ENCODE results near the gene MBD3.

Gene MBD3

DNA sequence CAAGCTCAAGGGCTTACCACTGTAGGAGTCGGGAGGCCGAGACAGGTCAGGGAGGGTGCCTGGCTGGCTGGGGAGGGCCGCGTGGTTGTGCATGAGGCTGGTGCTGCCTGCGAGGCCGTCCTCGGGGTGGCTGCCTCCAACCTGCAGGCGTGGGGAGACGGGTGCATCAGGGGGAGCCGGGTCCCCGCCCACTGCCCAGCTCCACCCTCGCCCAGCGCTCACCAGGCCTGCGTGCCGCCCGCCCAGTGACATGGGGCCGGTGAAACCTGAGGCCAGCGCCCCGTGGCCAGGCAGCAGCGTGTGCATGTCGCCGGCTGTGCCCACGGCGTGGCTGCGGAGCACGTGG, 26.4 kb upstream of the MBD3 start:
- H3K4me1 ChIP-seq (ENCODE audit: control insufficient read depth, insufficient read depth, low read length), result no peaks in the 10 kb centered on the region
- H3K4me3 ChIP-seq (ENCODE audit: low read length in 2 of 2), result no peak overlapping the region
- H3K27ac ChIP-seq (ENCODE audit: low read length), result no peak overlapping the region
- peaks cover 3 to 25% of the 10 kb centered on the region in 2 donors for H3K36me3 ChIP-seq (ENCODE audit: control insufficient read depth in 2 of 2, insufficient read depth in 2 of 2, low read length in 2 of 2)
- no peaks in the 10 kb centered on the region for H3K27me3 ChIP-seq (ENCODE audit: control insufficient read depth in 1 of 2, insufficient read depth in 2 of 2, low read length in 2 of 2)
- no peak overlapping the region for H3K9ac ChIP-seq (ENCODE audit: low read length in 2 of 2)
- no peaks in the 10 kb centered on the region for H3K9me3 ChIP-seq (ENCODE audit: control insufficient read depth in 2 of 2, low read length in 2 of 2)

DNA sequence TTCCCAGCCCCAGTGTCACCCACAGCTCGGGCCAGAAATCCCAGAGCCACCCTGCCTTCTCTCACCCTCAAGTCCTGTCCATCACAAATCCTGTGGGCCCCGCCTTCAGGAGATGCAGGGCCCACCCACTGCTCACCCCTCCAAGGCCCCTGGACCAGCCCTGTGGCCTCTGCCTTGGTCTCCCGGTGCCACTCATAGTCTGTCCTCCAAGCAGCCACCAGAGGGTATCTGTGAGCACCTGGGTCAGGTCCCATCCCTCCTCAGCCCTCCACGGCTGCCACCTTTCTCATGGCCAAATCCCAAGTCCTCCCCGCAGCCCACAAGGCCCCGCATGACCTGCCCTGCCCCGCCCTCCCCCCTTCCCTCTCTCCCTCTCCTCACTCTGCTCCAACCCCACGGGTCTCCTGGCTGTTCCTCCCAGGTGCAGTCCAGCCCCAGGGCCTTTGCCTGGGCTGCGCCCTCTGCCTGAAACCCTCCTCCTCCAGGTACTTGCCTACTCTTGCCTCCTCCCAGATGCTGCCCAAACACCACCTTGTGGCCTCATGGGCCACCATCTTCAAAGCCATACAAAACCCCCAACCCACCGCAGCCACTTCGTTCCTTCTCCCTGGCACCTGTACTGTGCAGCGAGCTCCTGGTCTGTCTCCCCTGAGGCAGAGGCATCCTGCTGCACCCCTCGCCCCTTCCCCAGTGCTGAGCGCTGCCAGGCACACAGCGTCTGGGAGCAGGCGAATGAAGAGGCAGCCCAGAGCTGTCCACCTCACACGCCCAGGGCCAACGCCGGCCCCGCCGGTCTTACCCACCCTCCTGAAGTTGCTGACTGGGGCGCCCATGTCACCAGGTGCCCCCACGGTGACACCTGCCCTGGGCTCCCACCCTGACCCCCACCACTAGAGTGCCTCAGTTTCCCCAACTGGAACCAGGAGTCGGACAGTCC, 25.8 kb upstream of the MBD3 start:
- no peak overlapping the region for H3K4me3 ChIP-seq (ENCODE audit: low read length in 2 of 2)
- peaks cover 3 to 26% of the 10 kb centered on the region in 2 donors for H3K36me3 ChIP-seq (ENCODE audit: control insufficient read depth in 2 of 2, insufficient read depth in 2 of 2, low read length in 2 of 2)
- H3K27ac ChIP-seq (ENCODE audit: low read length), result no peak overlapping the region
- no peaks in the 10 kb centered on the region for H3K27me3 ChIP-seq (ENCODE audit: control insufficient read depth in 1 of 2, insufficient read depth in 2 of 2, low read length in 2 of 2)
- H3K9me3 ChIP-seq (ENCODE audit: control insufficient read depth in 2 of 2, low read length in 2 of 2), result no peaks in the 10 kb centered on the region
- H3K4me1 ChIP-seq (ENCODE audit: control insufficient read depth, insufficient read depth, low read length), result no peaks in the 10 kb centered on the region
- H3K9ac ChIP-seq (ENCODE audit: low read length in 2 of 2), result no peak overlapping the region

DNA sequence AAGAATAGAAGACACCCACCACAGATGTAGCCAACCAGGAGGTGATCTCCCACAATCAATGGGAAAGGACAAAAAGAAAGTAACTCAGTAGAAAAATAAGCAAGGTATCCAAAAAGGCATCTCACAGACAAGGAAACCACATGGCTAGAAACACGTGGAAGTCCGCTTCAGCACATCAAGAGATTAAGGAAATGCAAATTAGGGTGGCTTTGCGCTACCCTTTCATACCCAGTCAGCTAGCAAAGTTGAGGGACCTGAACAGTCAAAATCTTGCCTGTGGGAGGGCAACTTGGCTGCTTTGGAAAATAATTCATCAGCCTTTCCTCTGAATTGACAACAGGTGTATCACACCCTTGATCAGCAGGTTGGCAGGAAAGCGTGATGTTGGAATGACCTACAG, 24.2 kb upstream of the MBD3 start:
- no peaks in the 10 kb centered on the region for H3K9me3 ChIP-seq (ENCODE audit: control insufficient read depth in 2 of 2, low read length in 2 of 2)
- no peaks in the 10 kb centered on the region for H3K27me3 ChIP-seq (ENCODE audit: control insufficient read depth in 1 of 2, insufficient read depth in 2 of 2, low read length in 2 of 2)
- H3K36me3 ChIP-seq (ENCODE audit: control insufficient read depth in 2 of 2, insufficient read depth in 2 of 2, low read length in 2 of 2), result peaks cover 3 to 38% of the 10 kb centered on the region in 2 donors
- no peaks in the 10 kb centered on the region for H3K4me1 ChIP-seq (ENCODE audit: control insufficient read depth, insufficient read depth, low read length)
- H3K4me3 ChIP-seq (ENCODE audit: low read length in 2 of 2), result no peak overlapping the region
- no peak overlapping the region for H3K27ac ChIP-seq (ENCODE audit: low read length)
- H3K9ac ChIP-seq (ENCODE audit: low read length in 2 of 2), result no peak overlapping the region

DNA sequence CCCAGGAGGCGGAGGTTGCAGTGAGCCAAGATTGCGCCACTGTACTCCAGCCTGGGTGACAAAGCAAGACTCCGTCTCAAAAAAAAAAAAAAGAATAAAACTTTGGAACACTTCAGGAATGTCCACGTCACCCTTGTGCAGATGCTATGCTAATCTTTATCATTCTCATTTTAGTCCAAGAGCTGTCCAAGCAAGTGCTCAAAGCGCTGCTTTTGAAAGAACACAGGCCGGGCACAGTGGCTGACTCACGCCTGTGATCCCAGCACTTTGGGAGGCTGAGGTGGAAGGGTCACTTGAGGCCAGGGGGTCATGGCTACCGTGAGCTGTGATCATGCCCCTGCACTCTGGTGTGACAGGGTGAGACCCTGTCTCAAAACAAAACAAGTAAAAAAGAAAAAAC, 23.7 kb upstream of the MBD3 start:
- H3K9ac ChIP-seq (ENCODE audit: low read length in 2 of 2), result no peak overlapping the region
- no peak overlapping the region for H3K27ac ChIP-seq (ENCODE audit: low read length)
- no peaks in the 10 kb centered on the region for H3K4me1 ChIP-seq (ENCODE audit: control insufficient read depth, insufficient read depth, low read length)
- H3K9me3 ChIP-seq (ENCODE audit: control insufficient read depth in 2 of 2, low read length in 2 of 2), result no peaks in the 10 kb centered on the region
- H3K27me3 ChIP-seq (ENCODE audit: control insufficient read depth in 1 of 2, insufficient read depth in 2 of 2, low read length in 2 of 2), result no peaks in the 10 kb centered on the region
- peaks cover 3 to 39% of the 10 kb centered on the region in 2 donors for H3K36me3 ChIP-seq (ENCODE audit: control insufficient read depth in 2 of 2, insufficient read depth in 2 of 2, low read length in 2 of 2)
- H3K4me3 ChIP-seq (ENCODE audit: low read length in 2 of 2), result no peak overlapping the region

DNA sequence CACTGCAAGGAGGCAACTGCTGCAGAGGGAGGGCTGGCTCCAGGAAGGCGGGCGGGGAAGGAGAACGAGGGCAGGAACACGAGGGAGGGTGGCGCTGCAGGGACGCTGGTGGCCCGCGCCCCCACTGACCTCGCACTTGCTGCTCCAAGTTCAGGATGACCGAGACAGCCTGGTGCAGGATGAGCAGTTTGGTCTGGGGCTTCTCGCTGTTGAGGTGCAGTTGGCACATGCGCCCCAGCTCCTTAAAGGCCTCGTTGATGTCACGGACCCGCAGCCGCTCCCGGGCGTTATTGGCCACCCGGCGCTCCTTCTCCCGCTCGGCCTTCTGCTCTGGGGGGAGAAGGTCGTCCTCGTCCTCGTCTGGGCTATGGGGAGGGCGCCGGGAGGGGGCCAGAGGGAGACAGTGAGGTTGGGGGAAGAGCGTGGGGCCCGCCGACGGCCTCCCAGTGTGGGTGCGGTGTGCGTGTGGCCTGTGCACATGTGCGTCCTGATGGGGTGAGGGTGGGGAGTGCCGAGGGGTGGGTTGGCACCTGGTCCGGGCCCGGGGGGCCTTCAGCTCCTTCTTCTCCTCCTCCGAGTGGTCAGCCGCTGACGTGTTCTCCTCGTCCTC, 22.6 kb upstream of the MBD3 start:
- H3K27ac ChIP-seq (ENCODE audit: low read length), result no peak overlapping the region
- H3K9me3 ChIP-seq (ENCODE audit: control insufficient read depth in 2 of 2, low read length in 2 of 2), result no peaks in the 10 kb centered on the region
- H3K4me1 ChIP-seq (ENCODE audit: control insufficient read depth, insufficient read depth, low read length), result no peaks in the 10 kb centered on the region
- no peak overlapping the region for H3K9ac ChIP-seq (ENCODE audit: low read length in 2 of 2)
- peaks cover 3 to 40% of the 10 kb centered on the region in 2 donors for H3K36me3 ChIP-seq (ENCODE audit: control insufficient read depth in 2 of 2, insufficient read depth in 2 of 2, low read length in 2 of 2)
- H3K4me3 ChIP-seq (ENCODE audit: low read length in 2 of 2), result no peak overlapping the region
- H3K27me3 ChIP-seq (ENCODE audit: control insufficient read depth in 1 of 2, insufficient read depth in 2 of 2, low read length in 2 of 2), result no peaks in the 10 kb centered on the region

DNA sequence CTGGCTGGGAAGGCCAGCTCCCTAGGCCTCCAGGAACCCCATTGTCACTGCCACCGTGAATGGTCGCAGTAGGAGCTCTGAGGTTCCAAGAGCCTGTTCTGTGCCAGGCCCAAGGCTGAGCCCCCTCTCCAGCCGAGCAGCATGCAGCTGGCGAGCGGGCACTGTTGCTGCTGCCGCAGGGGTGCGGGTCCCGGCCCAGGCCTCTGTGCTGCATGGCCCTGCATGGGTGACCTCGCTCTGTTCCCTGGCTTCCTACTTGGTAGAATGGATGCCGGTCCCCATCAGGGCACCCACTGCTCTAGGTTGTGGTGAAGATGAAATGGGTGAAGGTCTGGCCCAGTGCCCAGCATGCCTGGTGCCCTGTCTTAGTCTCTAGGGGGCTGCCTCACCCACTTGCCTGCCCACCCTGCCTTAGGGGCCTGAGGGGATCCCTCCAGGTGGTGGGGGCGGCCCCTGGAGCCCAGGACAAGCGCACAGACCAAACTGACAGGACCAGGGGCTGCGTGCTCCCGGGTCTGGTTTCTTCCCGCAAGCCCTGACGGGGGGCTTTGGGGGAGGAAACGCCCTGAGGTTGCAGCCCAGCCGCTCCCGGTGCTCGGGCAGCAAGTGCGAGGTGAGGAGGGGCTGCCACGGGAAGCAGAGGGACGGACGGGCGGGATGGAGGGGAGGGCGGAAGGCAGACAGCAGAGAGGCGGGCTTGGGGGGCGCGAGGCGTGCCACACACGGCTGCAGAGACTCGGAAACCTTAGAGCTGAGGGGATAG, 21.3 kb upstream of the MBD3 start:
- H3K4me1 ChIP-seq (ENCODE audit: control insufficient read depth, insufficient read depth, low read length), result no peaks in the 10 kb centered on the region
- no peak overlapping the region for H3K9ac ChIP-seq (ENCODE audit: low read length in 2 of 2)
- no peak overlapping the region for H3K4me3 ChIP-seq (ENCODE audit: low read length in 2 of 2)
- H3K27me3 ChIP-seq (ENCODE audit: control insufficient read depth in 1 of 2, insufficient read depth in 2 of 2, low read length in 2 of 2), result no peaks in the 10 kb centered on the region
- H3K36me3 ChIP-seq (ENCODE audit: control insufficient read depth in 2 of 2, insufficient read depth in 2 of 2, low read length in 2 of 2), result peaks cover 3 to 38% of the 10 kb centered on the region in 2 donors
- no peak overlapping the region for H3K27ac ChIP-seq (ENCODE audit: low read length)
- H3K9me3 ChIP-seq (ENCODE audit: control insufficient read depth in 2 of 2, low read length in 2 of 2), result no peaks in the 10 kb centered on the region

DNA sequence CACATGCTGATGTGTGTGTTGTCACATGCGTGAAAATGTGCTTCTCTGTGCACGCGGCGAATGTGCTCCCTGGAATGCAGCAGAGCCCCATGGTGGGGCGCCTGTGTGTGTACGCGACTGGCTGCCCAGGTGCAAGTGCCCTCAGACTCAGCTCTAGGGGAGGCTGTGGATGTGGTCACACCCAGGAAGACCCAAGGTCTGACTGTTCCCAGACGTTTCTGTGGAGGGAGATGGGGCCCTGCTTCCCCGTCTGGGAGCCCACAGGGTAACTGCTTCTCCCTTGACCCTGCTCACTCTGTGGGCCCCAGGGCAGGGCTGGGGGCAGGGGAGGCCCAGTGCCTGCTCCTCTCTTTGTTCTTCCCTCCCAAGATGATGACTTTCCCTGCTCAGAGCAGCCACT, 20.5 kb upstream of the MBD3 start:
- no peaks in the 10 kb centered on the region for H3K27me3 ChIP-seq (ENCODE audit: control insufficient read depth in 1 of 2, insufficient read depth in 2 of 2, low read length in 2 of 2)

DNA sequence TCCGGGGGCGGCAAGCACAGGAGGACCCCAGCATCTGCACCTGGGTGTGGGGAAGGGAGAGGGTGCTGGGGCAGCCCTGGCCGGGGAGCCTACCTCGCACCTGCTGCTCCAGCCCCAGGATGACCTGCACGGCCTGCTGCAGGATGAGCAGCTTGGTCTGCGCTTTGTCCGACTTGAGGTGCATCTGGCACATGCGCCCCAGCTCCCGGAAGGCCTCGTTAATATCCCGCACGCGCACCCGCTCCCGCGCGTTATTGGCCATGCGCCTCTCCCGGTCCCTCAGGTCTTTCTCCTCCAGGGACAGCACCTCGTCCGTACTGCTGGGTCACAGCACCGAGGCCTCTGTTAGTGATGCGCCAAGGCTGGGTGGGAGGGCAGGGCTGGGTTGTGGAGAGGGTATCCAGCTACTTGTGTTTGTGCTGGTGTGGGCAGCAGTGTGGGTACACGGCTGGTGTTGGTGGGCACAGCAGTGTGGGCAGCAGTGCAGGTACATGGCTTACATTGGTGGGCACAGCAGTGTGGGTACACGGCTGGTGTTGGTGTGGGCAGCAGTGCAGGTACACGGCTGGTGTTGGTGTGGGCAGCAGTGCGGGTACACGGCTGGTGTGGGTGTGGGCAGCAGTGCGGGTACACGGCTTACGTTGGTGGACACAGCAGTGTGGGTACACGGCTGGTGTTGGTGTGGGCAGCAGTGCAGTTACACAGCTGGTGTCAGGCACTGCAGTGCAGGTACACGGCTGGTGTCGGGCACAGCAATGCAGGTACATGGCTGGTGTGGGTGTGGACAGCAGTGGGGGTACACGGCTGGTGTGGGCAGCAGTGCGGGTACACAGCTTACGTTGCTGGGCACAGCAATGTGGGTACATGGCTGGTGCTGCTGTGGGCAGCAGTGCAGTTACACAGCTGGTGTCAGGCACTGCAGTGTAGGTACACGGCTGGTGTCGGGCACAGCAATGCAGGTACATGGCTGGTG, 19.7 kb upstream of the MBD3 start:
- H3K27ac ChIP-seq (ENCODE audit: low read length), result no peak overlapping the region
- no peaks in the 10 kb centered on the region for H3K9me3 ChIP-seq (ENCODE audit: control insufficient read depth in 2 of 2, low read length in 2 of 2)
- H3K4me1 ChIP-seq (ENCODE audit: control insufficient read depth, insufficient read depth, low read length), result no peaks in the 10 kb centered on the region
- H3K36me3 ChIP-seq (ENCODE audit: control insufficient read depth in 2 of 2, insufficient read depth in 2 of 2, low read length in 2 of 2), result peaks cover 3 to 34% of the 10 kb centered on the region in 2 donors
- H3K27me3 ChIP-seq (ENCODE audit: control insufficient read depth in 1 of 2, insufficient read depth in 2 of 2, low read length in 2 of 2), result no peaks in the 10 kb centered on the region
- H3K9ac ChIP-seq (ENCODE audit: low read length in 2 of 2), result no peak overlapping the region
- no peak overlapping the region for H3K4me3 ChIP-seq (ENCODE audit: low read length in 2 of 2)

More for the DNA sequence above, 20.5 kb upstream of the MBD3 start:
- H3K9ac ChIP-seq (ENCODE audit: low read length in 2 of 2), result no peak overlapping the region
- no peaks in the 10 kb centered on the region for H3K9me3 ChIP-seq (ENCODE audit: control insufficient read depth in 2 of 2, low read length in 2 of 2)
- no peaks in the 10 kb centered on the region for H3K4me1 ChIP-seq (ENCODE audit: control insufficient read depth, insufficient read depth, low read length)
- peaks cover 3 to 36% of the 10 kb centered on the region in 2 donors for H3K36me3 ChIP-seq (ENCODE audit: control insufficient read depth in 2 of 2, insufficient read depth in 2 of 2, low read length in 2 of 2)
- H3K27ac ChIP-seq (ENCODE audit: low read length), result no peak overlapping the region
- no peak overlapping the region for H3K4me3 ChIP-seq (ENCODE audit: low read length in 2 of 2)

DNA sequence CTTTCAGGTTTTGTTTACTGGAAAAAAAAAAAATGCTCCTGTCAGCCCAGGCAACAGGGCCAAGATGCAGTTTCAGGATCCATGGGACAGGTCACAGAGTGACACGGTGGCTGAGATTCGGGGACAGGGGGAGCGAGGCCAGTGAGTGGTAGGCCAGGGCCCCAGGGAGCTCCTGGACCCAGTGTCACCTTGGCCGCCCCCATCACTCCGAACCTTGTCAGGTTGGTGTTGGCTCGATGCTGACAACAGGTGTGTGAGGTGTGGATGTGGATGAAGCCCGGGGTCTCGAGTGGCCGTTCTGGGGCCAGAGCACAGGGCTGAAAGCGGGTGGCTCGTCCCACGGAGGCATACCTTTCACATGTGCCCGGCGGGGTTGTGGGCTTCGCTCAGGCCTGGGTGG, 18.7 kb upstream of the MBD3 start:
- H3K9ac ChIP-seq (ENCODE audit: low read length in 2 of 2), result no peak overlapping the region
- peaks cover 3 to 34% of the 10 kb centered on the region in 2 donors for H3K36me3 ChIP-seq (ENCODE audit: control insufficient read depth in 2 of 2, insufficient read depth in 2 of 2, low read length in 2 of 2)
- no peak overlapping the region for H3K4me3 ChIP-seq (ENCODE audit: low read length in 2 of 2)
- no peak overlapping the region for H3K27ac ChIP-seq (ENCODE audit: low read length)
- no peaks in the 10 kb centered on the region for H3K9me3 ChIP-seq (ENCODE audit: control insufficient read depth in 2 of 2, low read length in 2 of 2)
- peaks cover 3% of the 10 kb centered on the region for H3K4me1 ChIP-seq (ENCODE audit: control insufficient read depth, insufficient read depth, low read length)
- H3K27me3 ChIP-seq (ENCODE audit: control insufficient read depth in 1 of 2, insufficient read depth in 2 of 2, low read length in 2 of 2), result no peaks in the 10 kb centered on the region

DNA sequence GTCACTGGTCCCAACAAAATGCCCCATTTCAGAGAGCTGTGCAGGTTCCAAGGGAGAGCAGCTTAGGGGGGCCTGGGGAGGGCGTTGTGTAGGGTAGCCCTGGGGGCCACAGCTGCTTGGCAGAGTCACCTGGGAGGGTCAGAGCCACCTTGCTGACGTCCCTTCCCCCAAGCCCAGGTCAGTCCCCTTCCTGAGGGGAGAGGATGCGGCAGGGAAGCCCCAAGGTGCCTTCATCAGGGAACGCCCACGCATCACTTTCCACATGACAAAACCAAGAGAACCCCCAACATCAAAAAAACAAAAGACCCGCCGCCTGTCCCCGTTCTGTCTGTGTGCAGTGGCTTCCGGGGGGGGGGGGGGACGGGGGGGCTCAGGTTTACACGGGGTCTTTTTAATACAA, 17.9 kb upstream of the MBD3 start:
- peaks cover 0 to 34% of the 10 kb centered on the region in 2 donors for H3K36me3 ChIP-seq (ENCODE audit: control insufficient read depth in 2 of 2, insufficient read depth in 2 of 2, low read length in 2 of 2)

More for the DNA sequence above, 17.9 kb upstream of the MBD3 start:
- Histone ChIP-seq H3K4me3 (ENCODE audit: low read length in 2 of 2) (no peak overlapping the region), H3K27ac (ENCODE audit: low read length) (no peak overlapping the region), H3K9me3 (ENCODE audit: control insufficient read depth in 2 of 2, low read length in 2 of 2) (no peaks in the 10 kb centered on the region), H3K9ac (ENCODE audit: low read length in 2 of 2) (no peak overlapping the region), H3K4me1 (ENCODE audit: control insufficient read depth, insufficient read depth, low read length) (peaks cover 11% of the 10 kb centered on the region), H3K27me3 (ENCODE audit: control insufficient read depth in 1 of 2, insufficient read depth in 2 of 2, low read length in 2 of 2) (no peaks in the 10 kb centered on the region)
